ENCODE measurements around the gene OLFML3. TPM values are rescaled to one million over a fixed set of nuclear protein-coding genes. Genes with fewer than 3 reads are reported as not detected.

Gene OLFML3
- total RNA-seq, 1 experiment from 2014 or later = 171 TPM

DNA sequence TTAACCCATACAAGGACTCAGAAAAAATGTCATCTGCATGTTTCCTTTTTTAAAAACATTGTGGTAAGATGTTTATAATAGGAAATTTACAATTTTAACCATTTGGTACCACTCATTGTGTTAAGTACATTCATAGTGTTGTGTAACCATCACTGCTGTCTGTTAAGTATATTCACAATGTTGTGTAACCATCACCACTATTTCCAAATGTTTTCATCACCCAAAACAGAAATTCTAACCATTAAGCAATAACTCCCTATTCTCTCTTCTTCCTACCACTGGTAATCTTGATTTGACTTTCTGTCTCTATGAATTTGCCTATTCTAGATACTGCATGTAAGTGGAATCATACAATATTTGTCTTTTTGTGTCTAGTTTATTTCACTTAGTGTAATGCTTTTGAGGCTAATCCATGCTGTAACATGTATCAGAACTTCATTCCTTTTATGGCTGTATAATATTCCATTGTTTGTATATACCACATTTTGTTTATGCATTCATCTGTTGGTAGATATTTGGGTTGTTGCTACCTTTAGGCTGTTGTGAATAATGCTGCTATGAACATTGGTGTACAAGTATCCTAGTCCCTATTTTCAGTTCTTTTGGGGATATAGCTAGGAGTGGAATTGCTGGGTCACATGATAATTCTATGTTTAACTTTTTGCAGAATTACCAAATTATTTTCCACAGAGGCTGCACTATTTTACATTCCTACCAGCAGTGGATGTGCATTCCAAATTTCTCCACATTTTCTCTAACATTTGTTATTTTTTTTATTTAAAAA lies 36.1 kb upstream of the OLFML3 start:
- Histone ChIP-seq H3K4ac (ENCODE audit: low read depth, low read length) (no peak overlapping the region), H3K27ac (ENCODE audit: insufficient read length, low read depth, low read length) (no peak overlapping the region), H4K8ac (replicated peaks; ENCODE audit: insufficient read length, low read depth, low read length) (no peak overlapping the region), H3K23ac (ENCODE audit: insufficient read length, low read depth, low read length) (no peak overlapping the region), H3K14ac (ENCODE audit: insufficient read depth, low read length) (no peak overlapping the region), H3K23me2 (ENCODE audit: insufficient read length, low read depth, low read length, poor library complexity, severe bottlenecking) (no peaks in the 10 kb centered on the region), H3K79me1 (ENCODE audit: insufficient read depth, low read depth, low read length, poor library complexity, severe bottlenecking) (peaks cover 1% of the 10 kb centered on the region), H2BK5ac (ENCODE audit: insufficient read length, low read length) (no peak overlapping the region), H3K27me3 (ENCODE audit: insufficient read depth, low read length) (no peaks in the 10 kb centered on the region), H3K9ac (ENCODE audit: extremely low read depth, insufficient read length, low read length) (no peak overlapping the region), H2BK20ac (ENCODE audit: low read depth, low read length, poor library complexity, severe bottlenecking) (no peak overlapping the region), H3K18ac (ENCODE audit: insufficient read length, low read depth, low read length) (no peak overlapping the region), H2AK5ac (ENCODE audit: insufficient read length, low read length) (no peak overlapping the region), H3T11ph (ENCODE audit: low read length) (no peak overlapping the region), H3K4me2 (ENCODE audit: insufficient read depth, insufficient read length, low read length) (no peak overlapping the region), H3K79me2 (ENCODE audit: insufficient read depth, low read length) (no peaks in the 10 kb centered on the region; the same call in 1 of the 2 replicates), H3K56ac (ENCODE audit: insufficient read length, low read depth, low read length) (no peak overlapping the region), H3K9me3 (ENCODE audit: control insufficient read depth, low read depth, low read length) (no peaks in the 10 kb centered on the region), H2BK120ac (ENCODE audit: low read depth, low read length, poor library complexity, severe bottlenecking) (no peak overlapping the region), H2BK12ac (ENCODE audit: insufficient read length, low read depth, low read length) (no peak overlapping the region), H4K5ac (ENCODE audit: insufficient read length, low read depth, low read length) (no peak overlapping the region), H4K91ac (ENCODE audit: insufficient read length, low read depth, low read length) (no peak overlapping the region), H4K20me1 (ENCODE audit: control insufficient read depth, insufficient read depth, insufficient read length) (no peaks in the 10 kb centered on the region), H2BK15ac (ENCODE audit: low read depth, low read length) (no peak overlapping the region), H3K4me1 (ENCODE audit: insufficient read depth, low read length) (peaks cover 3% of the 10 kb centered on the region; the same call in 1 of the 2 replicates), H2AFZ (ENCODE audit: low read length) (no peak overlapping the region)
- H3K27me3 Mint-ChIP-seq (ENCODE audit: low read depth) = no peaks in the 10 kb centered on the region
- DNase-seq = no peak
- peaks cover 16 to 34% (median 21%) of the 10 kb centered on the region in 3 experiments; a peak in 6 of 7 replicates for H3K36me3 Mint-ChIP-seq (ENCODE audit: insufficient read depth in 1 of 3, low read depth in 3 of 3)
- no peak overlapping the region for H3K27ac Mint-ChIP-seq
- no peaks in the 10 kb centered on the region for H3K9me3 Mint-ChIP-seq
- H3K4me1 Mint-ChIP-seq = peaks cover 23 to 26% of the 10 kb centered on the region in 2 experiments
- no peak overlapping the region for H3K4me3 Mint-ChIP-seq
- TF ChIP-seq, protein P1, sequence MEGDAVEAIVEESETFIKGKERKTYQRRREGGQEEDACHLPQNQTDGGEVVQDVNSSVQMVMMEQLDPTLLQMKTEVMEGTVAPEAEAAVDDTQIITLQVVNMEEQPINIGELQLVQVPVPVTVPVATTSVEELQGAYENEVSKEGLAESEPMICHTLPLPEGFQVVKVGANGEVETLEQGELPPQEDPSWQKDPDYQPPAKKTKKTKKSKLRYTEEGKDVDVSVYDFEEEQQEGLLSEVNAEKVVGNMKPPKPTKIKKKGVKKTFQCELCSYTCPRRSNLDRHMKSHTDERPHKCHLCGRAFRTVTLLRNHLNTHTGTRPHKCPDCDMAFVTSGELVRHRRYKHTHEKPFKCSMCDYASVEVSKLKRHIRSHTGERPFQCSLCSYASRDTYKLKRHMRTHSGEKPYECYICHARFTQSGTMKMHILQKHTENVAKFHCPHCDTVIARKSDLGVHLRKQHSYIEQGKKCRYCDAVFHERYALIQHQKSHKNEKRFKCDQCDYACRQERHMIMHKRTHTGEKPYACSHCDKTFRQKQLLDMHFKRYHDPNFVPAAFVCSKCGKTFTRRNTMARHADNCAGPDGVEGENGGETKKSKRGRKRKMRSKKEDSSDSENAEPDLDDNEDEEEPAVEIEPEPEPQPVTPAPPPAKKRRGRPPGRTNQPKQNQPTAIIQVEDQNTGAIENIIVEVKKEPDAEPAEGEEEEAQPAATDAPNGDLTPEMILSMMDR (conservative IDR thresholded peaks at IDR 0.05) = no peak

Data from H9 (cell line).